Tibial nerve (tissue), 4 donors: ENCODE results near the gene MEOX2.

Source experiments
- CTCF ChIP-seq, 5 experiments: fragments of 200-600 bp in 3 of 5; fragments of 450-650 bp in 2 of 5; sonication (generic) in 3 of 5; IDR thresholded peaks; one replicate each; pipeline ENCODE4 v1.5.1; 2016 to 2019; ENCODE audit warnings: antibody characterized with exemption in 5 of 5, mild to moderate bottlenecking in 3 of 5, moderate library complexity in 2 of 5
- EP300 ChIP-seq, 2 donors: sonication (generic); formaldehyde crosslinking; IDR thresholded peaks; one replicate each; pipeline ENCODE4 v1.6.1; 2017; ENCODE audit warnings: antibody characterized with exemption in 2 of 2, mild to moderate bottlenecking in 1 of 2
- POLR2A ChIP-seq, 2 donors: fragments of 450-650 bp; IDR thresholded peaks; one replicate each; pipeline ENCODE4 v1.6.1; 2017; ENCODE audit warnings: antibody characterized with exemption in 2 of 2, mild to moderate bottlenecking in 2 of 2, moderate library complexity in 2 of 2

GRCh38 chr7:15606561-15606960 is 79.9 kb downstream of the MEOX2 start:
- no peak for TF ChIP-seq CTCF (IDR thresholded peaks at IDR 0.05)
- no peak for TF ChIP-seq EP300 (IDR thresholded peaks at IDR 0.05)
- no peak for TF ChIP-seq POLR2A (IDR thresholded peaks at IDR 0.05)
